ENCODE measurements around the gene DCD.

Gene DCD

GRCh38 chr12:54658306-54659264, 10.4 kb upstream of the DCD start:
- ChIA-PET CTCF (interaction anchor here (0.6 to 5.8 kb wide), 25 partner anchors 9 to 414 kb away, joined by 3 to 74 read pairs (median 4); partner anchors contain the start of gene DCD), POLR2A (no interaction called here)
- DNase-seq (ENCODE audit: extremely low spot score): peak; percentile 75

GRCh38 chr12:54657105-54657607, 9.0 kb upstream of the DCD start:
- no peak for DNase-seq (ENCODE audit: extremely low spot score)
- ChIA-PET CTCF (interaction anchor here (1.2 to 5.8 kb wide), 5 partner anchors 8 to 61 kb away, joined by 3 to 74 read pairs (median 20); partner anchors contain the start of gene DCD), POLR2A (no interaction called here)
- TF ChIP-seq, protein P1, sequence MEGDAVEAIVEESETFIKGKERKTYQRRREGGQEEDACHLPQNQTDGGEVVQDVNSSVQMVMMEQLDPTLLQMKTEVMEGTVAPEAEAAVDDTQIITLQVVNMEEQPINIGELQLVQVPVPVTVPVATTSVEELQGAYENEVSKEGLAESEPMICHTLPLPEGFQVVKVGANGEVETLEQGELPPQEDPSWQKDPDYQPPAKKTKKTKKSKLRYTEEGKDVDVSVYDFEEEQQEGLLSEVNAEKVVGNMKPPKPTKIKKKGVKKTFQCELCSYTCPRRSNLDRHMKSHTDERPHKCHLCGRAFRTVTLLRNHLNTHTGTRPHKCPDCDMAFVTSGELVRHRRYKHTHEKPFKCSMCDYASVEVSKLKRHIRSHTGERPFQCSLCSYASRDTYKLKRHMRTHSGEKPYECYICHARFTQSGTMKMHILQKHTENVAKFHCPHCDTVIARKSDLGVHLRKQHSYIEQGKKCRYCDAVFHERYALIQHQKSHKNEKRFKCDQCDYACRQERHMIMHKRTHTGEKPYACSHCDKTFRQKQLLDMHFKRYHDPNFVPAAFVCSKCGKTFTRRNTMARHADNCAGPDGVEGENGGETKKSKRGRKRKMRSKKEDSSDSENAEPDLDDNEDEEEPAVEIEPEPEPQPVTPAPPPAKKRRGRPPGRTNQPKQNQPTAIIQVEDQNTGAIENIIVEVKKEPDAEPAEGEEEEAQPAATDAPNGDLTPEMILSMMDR (IDR thresholded peaks at IDR 0.05; ENCODE audit: control extremely low read depth, extremely low read depth, low read depth, missing control alignments): no peak

More at GRCh38 chr12:54658306-54659264, 10.4 kb upstream of the DCD start:
- TF ChIP-seq, protein P1 (IDR thresholded peaks at IDR 0.05; ENCODE audit: control extremely low read depth, extremely low read depth, low read depth, missing control alignments): peak; percentile 77

GRCh38 chr12:54654926-54655325, 6.8 kb upstream of the DCD start:
- TF ChIP-seq, protein P1 (IDR thresholded peaks at IDR 0.05; ENCODE audit: control extremely low read depth, extremely low read depth, low read depth, missing control alignments): no peak
- CTCF ChIA-PET: interaction anchor here (1.0 to 5.8 kb wide), 4 partner anchors 12 to 75 kb away, joined by 3 to 74 read pairs (median 4); no protein-coding TSS in a partner anchor
- DNase-seq (ENCODE audit: extremely low spot score): no peak
- POLR2A ChIA-PET: no interaction called here

DNA sequence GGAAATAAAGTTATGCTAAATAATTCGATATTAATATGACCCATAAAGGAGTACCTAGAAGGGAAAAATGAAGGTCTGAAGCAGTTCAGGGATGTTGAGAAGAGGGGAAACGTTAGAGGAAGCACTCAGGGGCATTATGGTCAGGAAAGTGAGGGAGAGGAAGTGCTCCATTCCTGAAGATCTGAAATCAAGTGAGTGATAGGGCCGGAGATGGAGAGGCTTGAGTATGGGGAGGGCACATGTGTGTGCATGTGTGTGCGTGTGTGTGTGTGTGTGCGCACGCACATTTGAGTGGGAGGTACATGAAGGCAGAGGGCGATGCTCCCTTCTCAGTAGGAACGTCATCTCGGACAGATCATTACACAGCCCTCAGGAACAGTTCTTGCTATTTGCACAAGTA, 4.9 kb upstream of the DCD start:
- TF ChIP-seq, protein P1 (IDR thresholded peaks at IDR 0.05; ENCODE audit: control extremely low read depth, extremely low read depth, low read depth, missing control alignments): no peak
- ChIA-PET CTCF (interaction anchor here (1.1 to 1.6 kb wide), 2 partner anchors 10 to 71 kb away, joined by 3 to 5 read pairs; no protein-coding TSS in a partner anchor), POLR2A (no interaction called here)
- DNase-seq (ENCODE audit: extremely low spot score): no peak

DNA sequence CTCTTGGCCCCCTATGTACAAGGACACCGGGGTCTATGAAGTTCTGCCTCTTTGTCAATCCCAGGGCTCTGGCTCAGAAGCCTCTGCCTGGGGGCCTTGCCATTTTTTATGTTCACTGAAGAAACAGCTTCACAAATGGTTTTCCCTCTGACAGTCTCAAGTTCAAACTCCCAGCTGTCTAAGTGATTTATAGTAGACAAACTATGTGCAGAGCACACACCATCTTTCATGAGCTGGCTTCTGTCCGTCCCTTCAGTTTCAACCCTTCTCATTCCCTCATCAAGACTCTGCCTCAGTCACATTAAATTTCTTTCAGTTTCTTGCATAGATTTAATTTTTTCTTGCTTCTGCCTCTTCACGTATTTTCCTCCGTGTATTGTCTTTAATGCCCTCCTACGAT, 2.7 kb upstream of the DCD start:
- TF ChIP-seq, protein P1 (IDR thresholded peaks at IDR 0.05; ENCODE audit: control extremely low read depth, extremely low read depth, low read depth, missing control alignments): no peak
- ChIA-PET CTCF (interaction anchor here (4.4 kb wide), 1 partner anchor 8 kb away, joined by 32 read pairs; no protein-coding TSS in a partner anchor), POLR2A (no interaction called here)
- no peak for DNase-seq (ENCODE audit: extremely low spot score)

GRCh38 chr12:54650409-54650808, 2.2 kb upstream of the DCD start:
- ChIA-PET POLR2A (no interaction called here), CTCF (interaction anchor here (4.4 kb wide), 1 partner anchor 8 kb away, joined by 32 read pairs; no protein-coding TSS in a partner anchor)
- no peak for DNase-seq (ENCODE audit: extremely low spot score)
- TF ChIP-seq, protein P1 (IDR thresholded peaks at IDR 0.05; ENCODE audit: control extremely low read depth, extremely low read depth, low read depth, missing control alignments): no peak
